GM19452 (cell line): ENCODE results near the gene HMGN5.

ENCODE experiments used
- ATAC-seq: cut with Tn5 transposase; IDR thresholded peaks from one replicate; pipeline ENCODE4 v1.9.1; 2021; ENCODE audit not compliant: unreplicated experiment

The HMGN5 gene, protein sequence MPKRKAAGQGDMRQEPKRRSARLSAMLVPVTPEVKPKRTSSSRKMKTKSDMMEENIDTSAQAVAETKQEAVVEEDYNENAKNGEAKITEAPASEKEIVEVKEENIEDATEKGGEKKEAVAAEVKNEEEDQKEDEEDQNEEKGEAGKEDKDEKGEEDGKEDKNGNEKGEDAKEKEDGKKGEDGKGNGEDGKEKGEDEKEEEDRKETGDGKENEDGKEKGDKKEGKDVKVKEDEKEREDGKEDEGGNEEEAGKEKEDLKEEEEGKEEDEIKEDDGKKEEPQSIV

DNA sequence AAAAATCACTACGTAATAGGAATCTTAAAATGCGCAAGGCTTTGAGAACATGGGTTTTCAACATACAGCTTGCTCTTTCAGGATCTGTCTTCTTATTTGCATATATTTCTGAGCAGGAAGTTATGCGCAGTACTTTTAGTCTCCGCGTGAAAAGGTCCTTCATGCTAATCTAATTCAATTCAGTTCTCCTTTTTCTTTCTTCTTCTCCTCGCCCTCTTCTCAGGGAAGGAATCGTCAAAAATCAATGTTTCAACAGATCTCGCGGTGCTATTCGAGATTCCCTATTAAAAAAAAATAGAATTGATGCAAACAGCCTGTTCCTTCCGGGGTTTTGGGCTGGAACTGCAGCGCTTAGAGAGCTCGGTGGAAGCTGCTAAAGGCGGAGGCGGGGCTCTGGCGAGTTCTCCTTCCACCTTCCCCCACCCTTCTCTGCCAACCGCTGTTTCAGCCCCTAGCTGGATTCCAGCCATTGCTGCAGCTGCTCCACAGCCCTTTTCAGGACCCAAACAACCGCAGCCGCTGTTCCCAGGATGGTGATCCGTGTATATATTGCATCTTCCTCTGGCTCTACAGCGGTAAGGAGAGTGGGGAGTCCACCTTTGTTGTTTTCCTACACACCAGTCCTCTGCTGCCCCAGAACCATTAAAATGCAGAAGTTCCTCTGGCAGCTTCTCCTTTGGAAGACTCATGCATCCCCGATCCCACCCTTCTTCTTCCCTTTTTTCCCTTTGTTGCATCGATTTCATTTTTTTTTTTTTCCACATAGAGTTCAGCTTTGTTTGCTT, at the start of gene HMGN5, which contains the start of gene SH3BGRL:
TSS of gene HMGN5 (minus strand) at position 243 of the 785 bp plus-strand sequence. CDS start 80,364 bp downstream, outside the sequence.
TSS of gene SH3BGRL (plus strand) at position 432 of the 785 bp plus-strand sequence. CDS start at position 531, 99 bp downstream.
- peak; percentile 96 for ATAC-seq

DNA sequence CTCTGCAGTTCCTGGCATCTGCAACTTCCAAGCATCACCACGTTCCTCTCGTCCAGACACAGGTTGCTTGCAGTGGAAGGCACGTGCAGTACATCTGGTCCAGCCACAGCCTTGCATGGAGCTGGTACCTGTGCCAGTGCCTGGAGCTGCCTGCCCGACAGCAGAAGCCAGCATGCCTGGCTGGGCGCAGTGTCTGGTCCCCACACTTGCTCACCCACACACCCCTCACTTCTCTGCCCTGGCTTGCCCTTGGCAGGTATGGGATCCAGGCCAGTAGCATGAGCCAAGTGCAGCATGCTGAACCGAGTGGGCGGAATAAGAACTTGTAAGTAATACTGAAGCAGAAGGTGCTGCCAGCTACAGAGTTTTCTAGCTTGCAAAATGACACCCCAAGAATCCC, 40.0 kb upstream of the HMGN5 start:
- ATAC-seq = no peak

DNA sequence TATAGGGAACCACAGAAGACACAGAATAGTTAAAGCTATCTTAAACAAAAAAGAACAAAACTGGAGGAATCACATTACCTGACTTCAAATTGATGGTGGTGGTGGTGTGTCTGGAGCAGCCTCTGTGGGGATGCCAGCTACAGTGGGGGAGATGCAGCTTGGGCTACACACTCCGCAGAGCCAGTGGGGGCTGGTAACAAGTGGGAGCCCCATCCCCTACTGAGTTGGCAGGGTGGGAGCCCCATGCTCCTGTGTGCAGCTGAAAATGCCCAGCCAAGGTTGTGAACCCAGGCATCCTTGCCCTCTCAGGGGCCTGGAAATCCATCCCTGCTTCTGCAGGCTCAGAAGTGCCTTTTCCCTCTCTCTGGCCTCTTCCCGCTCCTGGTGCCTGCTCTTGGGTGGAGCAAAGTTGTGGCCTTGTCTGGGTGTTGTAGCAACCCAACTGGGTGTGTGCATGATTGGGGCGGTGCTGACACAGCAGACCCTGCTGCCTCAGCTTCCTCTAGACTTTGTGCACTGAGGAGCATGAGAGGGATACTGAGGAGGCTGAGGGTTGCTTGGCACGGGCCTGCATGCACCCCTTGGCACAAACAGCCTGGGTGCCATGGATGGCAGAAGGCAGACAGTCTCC, 39.1 kb upstream of the HMGN5 start:
- ATAC-seq = no peak

DNA sequence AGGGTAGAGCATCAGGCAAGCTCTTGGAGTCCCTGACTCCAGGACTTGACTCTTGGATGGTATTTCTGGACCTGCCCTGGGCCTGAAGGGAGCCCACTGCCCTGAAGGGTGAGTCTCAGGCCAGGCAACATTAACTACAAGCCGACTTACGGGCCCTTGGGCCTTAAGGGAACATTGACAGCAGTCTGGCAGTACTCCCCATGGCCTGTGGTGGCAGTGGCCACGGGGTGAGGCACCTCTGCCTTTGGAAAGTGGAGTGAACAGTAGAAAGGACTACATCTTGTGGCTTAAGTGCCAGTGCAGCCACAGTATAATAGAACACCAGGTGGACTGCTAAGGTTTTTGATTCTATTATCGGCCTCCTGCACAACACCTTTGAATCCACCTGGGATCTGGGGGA, 36.5 kb upstream of the HMGN5 start:
- no peak for ATAC-seq

GRCh38 chrX:81237516-81237915, 35.8 kb upstream of the HMGN5 start:
- ATAC-seq = no peak

DNA sequence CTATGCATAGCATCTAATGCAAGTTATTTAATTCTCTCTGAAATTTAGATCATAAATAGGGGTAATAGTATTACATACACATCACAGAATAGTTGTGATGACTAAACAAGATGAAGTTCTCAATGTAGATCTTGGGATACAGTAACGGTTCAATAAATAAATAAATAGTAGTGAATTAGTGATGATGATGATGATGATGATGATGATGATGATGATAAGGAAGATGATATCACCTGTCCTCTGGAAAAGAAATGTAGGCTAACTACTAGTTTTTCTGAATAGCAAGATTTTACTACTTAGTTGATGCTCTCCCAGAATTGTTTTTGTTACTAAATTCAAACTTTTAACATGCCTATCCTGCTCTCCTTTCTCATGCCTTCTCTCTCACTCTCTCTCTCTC, 30.5 kb upstream of the HMGN5 start:
- no peak for ATAC-seq

DNA sequence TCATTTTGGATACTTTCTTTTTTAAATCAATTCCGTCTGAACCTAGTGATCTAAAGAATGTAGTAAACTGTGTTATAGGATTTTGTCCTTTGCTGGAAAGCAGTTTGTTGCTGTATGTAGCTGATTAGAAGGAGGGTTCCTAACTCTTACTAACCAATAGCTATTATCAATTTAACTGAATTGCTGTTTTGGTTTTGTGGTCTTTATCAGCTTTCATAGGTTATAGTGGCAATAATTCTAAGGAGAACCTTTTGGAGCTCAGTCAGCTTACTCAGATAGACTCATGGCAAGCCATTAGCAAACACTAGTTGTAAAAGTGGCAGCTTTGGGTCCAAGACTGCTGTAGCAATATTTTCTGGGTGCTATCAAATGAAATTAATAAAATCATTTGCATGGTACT, 29.8 kb upstream of the HMGN5 start:
- ATAC-seq = no peak

- no peak for ATAC-seq
These were observed 28.2 kb upstream of the HMGN5 start for GRCh38 chrX:81229901-81230300.

- ATAC-seq = no peak
These were observed 27.5 kb upstream of the HMGN5 start for GRCh38 chrX:81229229-81229628.

DNA sequence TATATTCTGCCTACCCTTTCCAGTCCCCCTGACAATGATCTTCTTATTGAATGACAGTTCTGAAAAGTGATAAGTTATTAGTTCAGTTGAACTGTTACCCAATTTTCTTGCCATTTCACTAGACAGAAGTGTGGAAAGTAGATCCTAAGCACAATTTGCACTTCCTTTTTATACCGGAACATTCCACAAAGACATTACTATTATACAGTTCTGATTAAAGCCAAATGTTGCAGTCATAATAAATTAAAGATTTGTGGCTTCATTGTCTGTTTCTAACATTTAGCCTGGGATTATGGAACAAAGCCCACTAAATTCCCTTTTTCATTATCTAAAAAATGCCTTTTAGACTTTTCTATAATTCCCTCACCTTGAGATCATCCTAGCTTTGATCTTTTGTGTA, 14.0 kb upstream of the HMGN5 start:
- ATAC-seq = no peak

GRCh38 chrX:81208916-81209315, 7.2 kb upstream of the HMGN5 start:
- ATAC-seq = no peak

- no peak for ATAC-seq
These were observed 4.8 kb upstream of the HMGN5 start for GRCh38 chrX:81206476-81206875.

DNA sequence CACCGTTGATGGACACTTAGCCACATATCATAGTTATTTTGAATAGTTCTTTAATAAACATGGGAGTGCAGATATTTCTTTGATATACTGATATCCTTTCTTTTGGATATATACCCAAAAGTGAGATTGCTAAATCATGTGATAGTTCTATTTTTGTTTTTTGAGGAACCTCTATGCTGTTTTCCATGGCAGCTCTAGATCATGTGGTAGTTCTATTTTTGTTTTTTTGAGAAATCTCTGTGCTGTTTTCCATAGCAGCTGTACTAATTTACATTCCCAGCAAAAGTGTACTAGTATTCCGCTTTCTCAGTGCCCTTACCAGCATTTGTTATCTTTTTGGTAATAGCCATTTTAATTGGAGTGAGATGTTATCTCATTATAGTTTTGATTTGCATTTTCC, 3.8 kb upstream of the HMGN5 start:
- ATAC-seq = no peak

GRCh38 chrX:81202943-81203342, 1.2 kb upstream of the HMGN5 start:
- ATAC-seq = no peak

DNA sequence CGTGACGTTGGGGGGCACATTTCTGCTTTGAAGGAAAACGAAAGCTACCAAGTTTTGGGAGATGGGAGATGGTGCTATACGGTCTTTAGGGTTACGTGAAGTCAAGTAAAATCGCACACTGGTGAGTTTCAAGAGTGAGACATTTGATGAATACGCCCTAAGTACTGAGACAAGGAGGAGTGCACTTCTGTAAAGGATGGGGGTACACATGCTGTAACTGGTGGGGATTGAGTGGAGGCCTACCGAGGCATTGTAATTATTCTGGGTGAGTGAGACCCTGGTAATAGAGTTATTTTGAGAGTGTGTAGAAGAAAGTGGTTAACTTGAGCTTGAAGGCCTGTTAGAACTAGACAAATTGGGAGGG, 725 bp upstream of the HMGN5 start:
- no peak for ATAC-seq

GRCh38 chrX:81201071-81201470, 642 bp downstream of the HMGN5 start:
- ATAC-seq = no peak

GRCh38 chrX:81195712-81196111, 6.0 kb downstream of the HMGN5 start:
- peak; percentile 83 for ATAC-seq

DNA sequence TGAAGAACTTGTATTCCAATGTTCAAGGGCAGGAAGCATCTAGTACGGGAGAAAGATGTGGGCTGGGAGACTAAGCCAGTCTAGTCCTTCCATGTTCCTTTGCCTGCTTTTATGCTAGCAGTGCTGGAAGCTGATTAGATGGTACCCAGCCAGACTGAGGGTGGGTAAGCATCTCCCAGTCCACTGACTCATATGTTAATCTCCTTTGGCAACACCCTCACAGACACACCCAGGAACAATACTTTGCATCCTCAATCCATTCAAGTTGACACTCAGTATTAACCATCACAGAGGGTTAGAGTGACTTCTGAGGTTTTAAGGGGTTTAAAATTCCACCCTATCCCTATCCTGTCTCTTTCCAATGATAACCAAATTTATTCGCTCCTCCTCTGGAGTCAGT, 6.5 kb downstream of the HMGN5 start:
- ATAC-seq = no peak

DNA sequence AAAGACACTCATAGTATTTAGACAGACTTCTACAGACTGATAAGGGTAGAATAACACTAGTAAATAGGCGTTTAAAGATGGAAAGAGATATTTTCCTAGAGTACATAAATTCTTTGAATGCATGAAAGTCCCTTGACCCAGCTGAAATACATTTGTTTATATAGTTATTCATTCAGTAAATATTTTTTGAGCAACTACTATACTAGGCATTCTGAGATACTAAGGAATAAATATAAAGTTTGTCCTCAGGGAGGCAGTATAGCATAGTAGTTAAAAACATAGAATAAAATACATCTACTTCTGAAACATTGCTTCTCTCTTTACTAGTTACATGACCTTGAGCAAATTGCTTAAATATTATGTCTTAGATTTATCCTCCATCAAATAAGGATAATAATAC, 27.4 kb downstream of the HMGN5 start:
- ATAC-seq = no peak

GRCh38 chrX:81168391-81168790, 33.3 kb downstream of the HMGN5 start:
- ATAC-seq = no peak

GRCh38 chrX:81121513-81122363, 80.0 kb downstream of the HMGN5 start:
- ATAC-seq = peak; percentile 94
